OCI-LY1 (cell line): ENCODE measurements around the gene RHOB.

ENCODE experiments used
- CTCF ChIP-seq: fragments of 200-600 bp; sonication (generic), shearing (Covaris generic); IDR thresholded peaks from 2 replicates; pipeline ENCODE4 v1.5.1; 2017; ENCODE audit warnings: mild to moderate bottlenecking, antibody characterized with exemption, low read length, moderate library complexity, mixed read lengths
- EZH2 ChIP-seq: fragments of 200-600 bp; sonication (generic), shearing (Covaris generic); IDR thresholded peaks from 2 replicates; pipeline ENCODE4 v1.8.0; 2017; ENCODE audit warnings: borderline replicate concordance, mixed run types, mild to moderate bottlenecking, antibody characterized with exemption, low read length, moderate library complexity, mixed read lengths

DNA sequence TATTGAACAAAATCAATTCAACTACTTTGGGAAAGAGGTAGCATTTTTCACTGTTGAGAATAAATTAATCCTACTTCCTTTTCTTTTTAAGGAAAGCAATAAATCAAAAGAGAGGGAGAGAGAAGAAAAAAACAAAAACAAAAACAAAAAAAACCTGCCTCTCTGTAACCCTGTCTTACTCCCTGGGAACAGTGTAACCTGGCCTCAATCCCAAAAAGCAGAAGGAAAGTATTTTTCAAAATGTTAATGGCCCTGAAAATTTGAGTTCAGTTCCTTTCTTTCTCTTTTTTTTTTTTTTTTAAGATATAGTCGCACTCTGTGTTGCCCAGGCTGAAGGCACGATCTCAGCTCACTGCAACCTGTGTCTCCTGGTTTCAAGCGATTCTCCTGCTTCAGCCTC lies 35.9 kb downstream of the RHOB start:
- TF ChIP-seq CTCF (no peak), EZH2 (no peak)
